ENCODE data around the gene RFC3. TPM values are rescaled to one million over a fixed set of nuclear protein-coding genes. Genes with fewer than 3 reads are reported as not detected.

The RFC3 gene
- total RNA-seq, 1 experiment from 2014 or later, result 59.2 TPM

GRCh38 chr13:33842207-33842606 is 24.3 kb downstream of the RFC3 start:
- TF ChIP-seq, protein P1, sequence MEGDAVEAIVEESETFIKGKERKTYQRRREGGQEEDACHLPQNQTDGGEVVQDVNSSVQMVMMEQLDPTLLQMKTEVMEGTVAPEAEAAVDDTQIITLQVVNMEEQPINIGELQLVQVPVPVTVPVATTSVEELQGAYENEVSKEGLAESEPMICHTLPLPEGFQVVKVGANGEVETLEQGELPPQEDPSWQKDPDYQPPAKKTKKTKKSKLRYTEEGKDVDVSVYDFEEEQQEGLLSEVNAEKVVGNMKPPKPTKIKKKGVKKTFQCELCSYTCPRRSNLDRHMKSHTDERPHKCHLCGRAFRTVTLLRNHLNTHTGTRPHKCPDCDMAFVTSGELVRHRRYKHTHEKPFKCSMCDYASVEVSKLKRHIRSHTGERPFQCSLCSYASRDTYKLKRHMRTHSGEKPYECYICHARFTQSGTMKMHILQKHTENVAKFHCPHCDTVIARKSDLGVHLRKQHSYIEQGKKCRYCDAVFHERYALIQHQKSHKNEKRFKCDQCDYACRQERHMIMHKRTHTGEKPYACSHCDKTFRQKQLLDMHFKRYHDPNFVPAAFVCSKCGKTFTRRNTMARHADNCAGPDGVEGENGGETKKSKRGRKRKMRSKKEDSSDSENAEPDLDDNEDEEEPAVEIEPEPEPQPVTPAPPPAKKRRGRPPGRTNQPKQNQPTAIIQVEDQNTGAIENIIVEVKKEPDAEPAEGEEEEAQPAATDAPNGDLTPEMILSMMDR (conservative IDR thresholded peaks at IDR 0.05), result no peak
- Histone ChIP-seq H2BK5ac (ENCODE audit: insufficient read length, low read length) (no peak overlapping the region), H3K4me2 (ENCODE audit: insufficient read depth, insufficient read length, low read length) (no peak overlapping the region), H2AK5ac (ENCODE audit: insufficient read length, low read length) (no peak overlapping the region), H3T11ph (ENCODE audit: low read length) (no peak overlapping the region), H3K56ac (ENCODE audit: insufficient read length, low read depth, low read length) (no peak overlapping the region), H3K4ac (ENCODE audit: low read depth, low read length) (no peak overlapping the region), H2BK120ac (ENCODE audit: low read depth, low read length, poor library complexity, severe bottlenecking) (no peak overlapping the region), H4K91ac (ENCODE audit: insufficient read length, low read depth, low read length) (no peak overlapping the region), H2BK15ac (ENCODE audit: low read depth, low read length) (no peak overlapping the region), H3K79me1 (ENCODE audit: insufficient read depth, low read depth, low read length, poor library complexity, severe bottlenecking) (no peaks in the 10 kb centered on the region), H3K9ac (ENCODE audit: extremely low read depth, insufficient read length, low read length) (no peak overlapping the region), H4K5ac (ENCODE audit: insufficient read length, low read depth, low read length) (no peak overlapping the region), H2BK12ac (ENCODE audit: insufficient read length, low read depth, low read length) (no peak overlapping the region), H3K27ac (ENCODE audit: insufficient read length, low read depth, low read length) (no peak overlapping the region), H3K23me2 (ENCODE audit: insufficient read length, low read depth, low read length, poor library complexity, severe bottlenecking) (no peaks in the 10 kb centered on the region), H4K20me1 (ENCODE audit: control insufficient read depth, insufficient read depth, insufficient read length) (no peaks in the 10 kb centered on the region), H2BK20ac (ENCODE audit: low read depth, low read length, poor library complexity, severe bottlenecking) (no peak overlapping the region), H4K8ac (replicated peaks; ENCODE audit: insufficient read length, low read depth, low read length) (no peak overlapping the region), H3K23ac (ENCODE audit: insufficient read length, low read depth, low read length) (no peak overlapping the region), H3K18ac (ENCODE audit: insufficient read length, low read depth, low read length) (no peak overlapping the region), H2AFZ (ENCODE audit: low read length) (no peak overlapping the region), H3K79me2 (ENCODE audit: insufficient read depth, low read length) (no peaks in the 10 kb centered on the region), H3K27me3 (ENCODE audit: insufficient read depth, low read length) (no peaks in the 10 kb centered on the region), H3K9me3 (ENCODE audit: control insufficient read depth, low read depth, low read length) (no peaks in the 10 kb centered on the region), H3K4me1 (ENCODE audit: insufficient read depth, low read length) (no peaks in the 10 kb centered on the region), H3K14ac (ENCODE audit: insufficient read depth, low read length) (no peak overlapping the region)
- Mint-ChIP-seq H3K9me3 (no peaks in the 10 kb centered on the region), H3K36me3 (ENCODE audit: insufficient read depth in 1 of 3, low read depth in 3 of 3) (peaks cover 3 to 49% (median 36%) of the 10 kb centered on the region in 3 experiments; a peak in 6 of 7 replicates), H3K4me3 (no peak overlapping the region), H3K27me3 (ENCODE audit: low read depth) (no peaks in the 10 kb centered on the region), H3K27ac (peak overlapping the region in 1 of 3 experiments; percentile 60; a peak in 1 of 7 replicates), H3K4me1 (no peaks in the 10 kb centered on the region)
- no peak for DNase-seq
- WGBS (ENCODE audit: extremely low coverage, insufficient read length, low lambda C conversion rate), result no CpG with 5 or more reads among the region's 4 CpGs

Data from H9 (cell line).